GM21526 (cell line): ENCODE data around the gene DACT2.
"Not testable (repeated sequence)": the region's sequence is repeated elsewhere in the genome, so short reads cannot be mapped to it uniquely, and the experiment has no call there.

Experiments used
- ATAC-seq: cut with Tn5 transposase; IDR thresholded peaks from one replicate; pipeline ENCODE4 v1.9.1; 2021; ENCODE audit warnings: moderate library complexity; ENCODE audit not compliant: unreplicated experiment, low FRiP score

Gene DACT2

GRCh38 chr6:168319279-168320111, at the start of gene DACT2:
Gene DACT2 (minus strand): TSS chr6:168319777. CDS start chr6:168319633, 144 bp downstream.
- ATAC-seq: no peak

DNA sequence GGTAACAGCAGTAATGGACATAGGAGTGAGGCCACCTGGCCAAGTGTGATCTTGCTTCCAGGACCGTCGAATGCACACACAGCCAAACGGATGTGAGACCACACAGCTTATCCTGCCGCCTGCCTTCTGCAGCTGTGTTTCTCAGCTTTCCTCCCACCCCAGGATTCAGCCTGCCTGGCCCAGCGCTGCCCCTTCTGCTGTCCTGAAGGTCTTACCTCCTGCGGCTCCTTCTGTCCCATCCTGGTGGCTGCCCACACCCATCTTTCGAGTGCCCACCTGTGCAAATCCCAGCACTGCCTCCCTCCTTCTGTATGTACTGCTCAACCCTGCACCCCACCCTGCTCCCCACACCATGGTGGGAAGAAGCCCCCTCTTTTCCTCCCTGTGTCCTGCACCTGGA, 49.4 kb upstream of the DACT2 start:
- ATAC-seq: no peak

DNA sequence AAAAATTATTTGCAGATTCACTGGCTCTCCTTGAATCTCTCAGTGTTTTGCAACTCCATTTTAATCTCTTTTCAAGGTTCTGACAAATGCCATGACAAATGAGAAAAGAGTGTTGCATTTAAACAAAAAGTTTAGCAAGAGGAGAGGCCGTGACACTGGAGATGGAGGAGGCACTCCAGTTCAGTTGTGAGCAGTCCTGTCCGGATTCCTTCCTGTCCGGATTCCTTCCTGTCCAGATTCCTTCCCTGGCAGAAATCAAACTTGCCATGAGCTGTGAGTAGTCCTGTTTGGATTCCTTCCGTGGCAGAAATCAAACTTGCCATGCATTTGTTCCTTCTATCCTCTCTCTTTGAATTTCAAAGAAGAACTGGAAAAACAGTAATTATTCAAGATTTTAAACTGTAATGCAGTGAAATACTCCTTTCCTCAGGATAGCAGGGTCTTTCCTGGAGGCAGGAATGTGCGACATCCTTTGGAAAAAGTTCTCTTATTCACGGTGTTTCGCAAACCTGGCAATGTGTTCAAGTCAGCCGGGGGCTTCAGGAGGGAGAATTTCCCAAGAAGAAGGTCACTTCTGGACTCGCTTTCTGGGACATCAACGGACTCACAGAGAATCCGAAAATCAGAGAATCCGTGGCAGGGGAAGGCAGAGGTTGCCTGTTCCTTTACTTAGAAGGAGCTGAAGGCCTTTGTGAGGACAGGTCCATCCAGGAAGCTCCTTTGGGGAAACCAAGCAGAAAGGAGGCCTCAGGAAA, 48.7 kb upstream of the DACT2 start:
- no peak for ATAC-seq

GRCh38 chr6:168367285-168367751, 47.7 kb upstream of the DACT2 start:
- ATAC-seq: no peak

DNA sequence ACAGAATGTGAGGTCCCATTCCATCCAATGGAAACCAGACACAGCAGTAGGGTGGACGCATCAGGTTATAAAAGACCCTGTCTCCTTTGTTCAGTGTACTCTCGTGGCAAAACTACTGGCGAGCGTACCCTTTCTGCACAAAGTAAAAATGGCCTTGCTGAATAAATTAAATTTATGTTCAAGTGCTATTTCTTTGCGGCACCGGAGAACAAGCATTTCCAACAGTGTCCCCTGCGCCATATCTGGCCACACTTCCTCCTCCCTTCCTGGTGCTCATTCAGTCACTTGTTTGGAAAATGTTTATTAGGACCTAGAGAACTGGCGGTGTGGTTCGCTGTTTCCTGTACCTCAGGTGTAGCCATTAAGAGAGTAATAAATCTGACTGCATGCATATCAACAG, 46.9 kb upstream of the DACT2 start:
- no peak for ATAC-seq

DNA sequence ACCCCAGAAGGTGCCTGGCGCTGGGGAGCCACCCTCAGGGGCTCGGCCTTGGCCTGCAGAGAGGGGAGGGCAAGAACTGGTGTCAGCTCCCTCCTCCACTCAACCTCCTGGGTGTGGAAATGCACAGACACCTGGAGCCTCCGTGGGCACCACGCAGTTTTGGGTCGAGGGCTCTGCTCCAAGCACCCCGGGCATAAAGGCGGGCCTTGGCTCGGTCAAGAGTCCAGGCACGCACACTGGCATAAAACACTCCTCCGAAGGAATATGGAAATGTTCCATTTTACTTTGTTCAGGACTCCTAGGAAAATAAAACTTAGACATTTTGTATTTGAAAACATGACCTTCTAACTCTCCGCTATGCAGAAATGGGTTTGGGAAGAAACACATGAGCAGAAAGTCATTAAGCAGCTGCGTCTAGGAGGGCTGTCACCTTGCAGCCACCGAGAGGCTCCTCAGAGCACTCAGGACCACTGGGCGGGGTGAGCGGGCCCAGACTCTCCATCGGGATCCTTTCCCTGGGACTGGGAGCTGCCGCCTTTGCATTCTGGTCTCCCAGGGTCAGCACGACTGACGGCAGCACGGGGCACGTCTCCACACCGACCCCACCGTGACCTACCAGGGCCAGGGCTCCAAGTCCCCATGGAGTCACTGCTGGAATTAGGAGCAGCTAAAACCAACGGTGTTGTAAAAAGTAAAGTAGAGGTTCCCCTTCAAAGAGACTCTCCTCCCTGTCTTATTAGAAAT, 46.0 kb upstream of the DACT2 start:
- no peak for ATAC-seq

- no peak for ATAC-seq
These were observed 45.3 kb upstream of the DACT2 start for GRCh38 chr6:168364793-168365421.

DNA sequence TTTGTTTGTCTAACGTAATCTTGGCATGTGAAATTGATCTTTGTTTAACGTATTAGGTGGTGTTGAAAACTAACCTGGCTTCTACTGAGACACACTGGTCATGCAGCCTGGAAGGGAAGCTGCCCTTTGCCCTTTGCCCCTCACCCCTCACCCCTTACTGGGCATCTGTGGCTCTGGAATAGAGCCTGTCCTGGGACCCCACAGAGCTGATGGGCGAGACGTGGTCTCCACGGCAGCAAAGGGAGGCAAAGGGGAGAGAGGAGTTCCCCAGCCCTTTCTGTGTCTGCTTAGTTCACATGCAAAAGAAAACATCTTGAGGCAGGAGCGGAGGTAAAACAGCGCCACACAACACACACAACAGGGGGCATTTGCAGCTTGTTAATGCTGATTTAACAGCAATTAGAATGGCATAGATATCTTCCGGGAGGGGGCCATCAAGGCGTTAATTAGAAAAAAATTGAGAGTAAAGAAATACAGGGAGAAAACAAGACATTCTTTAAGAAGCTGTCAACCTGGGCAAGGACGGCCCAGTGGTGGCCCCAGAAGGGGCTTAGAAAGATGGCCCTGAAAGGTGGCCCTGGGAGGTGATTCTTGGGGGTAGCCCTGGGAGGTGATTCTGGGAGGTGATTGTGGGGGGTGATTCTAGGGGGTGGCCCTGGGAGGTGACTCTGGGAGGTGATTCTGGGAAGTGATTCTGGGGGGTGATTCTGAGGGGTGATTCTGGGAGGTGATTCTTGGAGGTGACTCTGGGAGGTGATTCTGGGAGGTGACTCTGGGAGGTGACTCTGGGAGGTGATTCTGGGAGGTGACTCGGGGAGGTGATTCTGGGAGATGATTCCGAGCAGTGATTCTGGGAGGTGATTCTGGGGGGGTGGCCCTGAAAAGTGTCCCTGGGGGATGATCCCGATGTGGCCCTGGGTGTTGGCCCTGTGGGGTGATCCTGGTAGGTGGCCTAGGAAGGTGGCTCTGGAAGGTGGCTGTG, 44.5 kb upstream of the DACT2 start:
- ATAC-seq: no peak

DNA sequence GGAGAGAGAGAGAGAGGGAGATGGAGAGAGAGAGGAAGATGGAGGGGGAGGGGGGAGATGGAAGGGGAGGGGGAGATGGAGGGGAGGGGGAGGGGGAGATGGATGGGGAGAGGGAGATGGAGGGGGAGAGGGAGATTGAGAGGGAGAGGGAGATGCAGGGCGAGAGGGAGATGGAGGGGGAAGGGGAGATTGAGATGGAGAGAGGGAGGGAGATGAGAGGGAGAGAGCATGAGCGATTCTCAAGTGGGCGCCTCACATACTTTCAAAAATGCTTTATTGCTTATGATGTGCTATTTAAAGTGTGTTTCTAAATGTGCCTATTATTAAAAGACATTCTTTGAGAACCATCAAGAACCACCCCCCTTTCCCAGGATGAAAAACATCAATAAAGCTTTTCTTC, 43.7 kb upstream of the DACT2 start:
- no peak for ATAC-seq

DNA sequence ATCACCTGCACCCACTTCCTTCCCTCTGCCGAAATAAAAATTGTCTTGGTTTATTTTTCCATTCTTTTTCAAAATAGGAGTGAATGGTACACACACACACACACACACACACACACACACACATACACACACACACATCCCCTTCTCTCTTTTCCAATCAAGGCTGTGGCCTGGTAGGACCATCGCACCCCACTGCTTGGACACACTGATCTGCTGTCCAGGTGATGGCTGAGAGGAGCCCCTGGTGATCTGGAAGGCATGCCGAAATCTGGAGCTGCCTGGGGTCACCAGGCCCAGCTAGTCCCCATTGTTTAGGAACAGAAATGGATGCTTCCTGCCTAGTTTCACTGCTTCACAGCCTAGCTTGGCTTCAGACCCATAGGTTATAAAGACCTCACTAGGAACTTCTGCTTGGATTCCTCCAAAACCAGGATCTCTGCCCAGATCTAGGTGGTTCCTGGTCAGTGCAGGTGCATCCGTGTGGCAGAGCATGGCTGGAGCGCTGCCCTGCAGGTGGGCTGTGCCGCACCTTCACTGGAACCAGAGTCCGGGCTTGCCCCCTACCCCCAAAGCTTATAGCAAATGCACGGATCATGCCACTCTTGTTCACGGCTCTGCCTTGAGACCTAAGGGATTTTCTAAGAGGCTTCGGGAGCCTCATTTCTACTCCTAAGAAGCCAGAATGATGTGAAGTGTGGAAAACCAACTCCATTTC, 42.9 kb upstream of the DACT2 start:
- ATAC-seq: no peak

DNA sequence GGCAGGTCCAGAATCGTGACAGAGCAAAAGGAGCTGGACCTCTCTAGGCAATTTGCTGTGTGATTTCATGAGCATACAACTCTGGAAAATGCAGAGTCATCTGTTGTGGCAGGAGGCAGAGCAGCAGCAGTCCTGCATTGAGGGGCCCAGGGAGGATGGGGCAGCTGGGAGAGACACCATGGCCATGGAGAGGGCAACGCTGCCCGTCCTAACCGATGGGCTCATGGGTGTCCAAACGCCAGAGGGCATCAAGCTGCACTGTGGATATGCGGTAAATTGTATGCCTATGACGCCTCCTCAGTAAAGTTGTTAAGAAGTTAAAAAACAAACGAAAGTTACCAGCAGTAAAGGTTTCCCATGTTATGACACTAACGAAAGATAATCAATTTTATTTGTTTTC, 42.2 kb upstream of the DACT2 start:
- ATAC-seq: no peak

DNA sequence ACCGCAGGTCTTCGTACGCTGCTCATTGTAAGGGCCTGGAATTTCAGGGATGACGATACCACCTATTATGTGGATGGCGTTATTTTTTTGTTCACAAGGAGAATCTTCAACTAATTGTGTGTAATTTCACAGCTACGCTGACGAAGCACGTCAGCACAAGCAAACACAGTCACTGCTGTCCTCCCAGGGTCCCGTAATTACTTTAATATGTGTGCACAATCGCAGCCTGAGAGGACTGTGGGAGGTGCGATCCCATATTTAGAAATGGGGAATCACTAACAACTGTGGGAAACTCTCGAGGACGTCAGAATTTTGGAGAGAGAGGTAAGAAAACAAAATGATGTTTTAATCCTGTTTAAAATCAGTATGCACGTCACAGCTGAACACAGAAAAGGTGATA, 40.2 kb upstream of the DACT2 start:
- no peak for ATAC-seq

DNA sequence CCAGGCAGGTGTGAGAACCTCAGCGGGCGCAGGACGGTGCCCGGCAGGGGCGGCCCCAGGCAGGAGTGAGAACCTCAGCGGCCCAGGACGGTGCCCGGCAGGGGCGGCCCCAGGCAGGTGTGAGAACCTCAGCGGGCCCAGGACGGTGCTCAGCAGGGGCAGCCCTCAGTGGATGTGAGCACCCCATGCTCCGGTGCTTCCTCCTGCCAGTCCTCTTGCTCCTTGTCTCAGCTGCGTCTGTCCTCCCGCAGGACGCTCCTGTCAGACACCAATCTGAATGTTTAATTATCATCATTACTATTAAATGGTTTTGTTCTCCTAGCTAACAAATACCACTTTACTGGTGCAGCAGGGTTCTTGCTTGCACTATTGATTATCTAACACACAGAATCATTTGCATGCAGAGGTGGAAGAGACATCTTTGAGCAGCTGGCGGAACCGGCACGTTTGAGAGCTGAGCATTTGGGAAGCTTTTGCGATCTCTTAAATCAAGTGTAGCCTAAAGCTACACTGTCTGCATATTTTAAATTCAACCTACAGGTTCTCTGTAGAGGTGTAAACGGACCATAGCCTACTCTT, 39.4 kb upstream of the DACT2 start:
- ATAC-seq: no peak

- not testable (repeated sequence) for ATAC-seq
These were observed 37.3 kb upstream of the DACT2 start for GRCh38 chr6:168356872-168357271.

- ATAC-seq: no peak
These were observed 36.3 kb upstream of the DACT2 start for GRCh38 chr6:168355716-168356522.

- ATAC-seq: no peak
These were observed 34.8 kb upstream of the DACT2 start for GRCh38 chr6:168354338-168354737.

DNA sequence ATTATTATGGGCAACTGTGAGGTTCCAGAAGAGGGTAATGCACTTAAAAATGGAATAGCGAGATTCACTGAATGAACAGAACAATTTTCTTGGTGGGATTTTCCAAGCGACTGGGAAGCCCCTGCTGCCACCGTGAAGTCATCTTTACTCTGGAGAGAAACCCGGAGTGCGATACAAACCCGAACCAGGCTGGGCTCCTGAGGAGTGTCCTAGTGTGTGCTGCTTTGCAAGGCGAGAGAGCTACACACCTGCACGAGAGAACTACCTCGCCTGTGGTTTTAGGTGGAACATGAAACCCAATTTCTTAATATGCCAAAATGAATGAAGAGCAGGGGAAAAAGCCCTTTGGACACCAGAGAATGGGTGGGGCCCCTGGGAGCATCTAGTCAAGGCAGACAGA, 33.5 kb upstream of the DACT2 start:
- no peak for ATAC-seq

DNA sequence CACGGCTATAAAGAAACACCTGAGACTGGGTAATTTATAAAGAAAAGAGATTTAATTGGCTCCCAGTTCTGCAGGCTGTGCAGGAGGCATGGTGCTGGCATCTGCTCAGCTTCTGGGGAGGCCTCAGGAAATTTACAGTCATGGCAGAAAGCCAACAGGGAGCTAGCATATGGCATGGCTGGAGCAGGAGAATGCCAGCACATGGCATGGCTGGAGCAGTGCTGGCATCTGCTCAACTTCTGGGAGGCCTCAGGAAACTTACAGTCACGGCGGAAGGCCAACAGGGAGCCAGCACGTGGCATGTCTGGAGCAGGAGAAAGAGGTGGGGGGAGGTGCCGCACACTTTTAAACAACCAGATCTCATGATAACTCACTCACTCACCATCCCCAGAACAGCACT, 32.5 kb upstream of the DACT2 start:
- ATAC-seq: no peak
